IMR-90 (cell line): ENCODE data around the gene MIPEP. TPM values are rescaled to one million over a fixed set of nuclear protein-coding genes. Genes with fewer than 3 reads are reported as not detected.

Source experiments
- ATAC-seq: fragments of 200-7000 bp; cut with Tn5 transposase; 2 replicates; pipeline ENCODE4 v1.9.1; 2020; ENCODE audit warnings: low read depth, mild to moderate bottlenecking, moderate library complexity
- BruUV-seq: library from RNA; stranded (reverse); fragments of 400-500 nt; replicated peaks from 2 replicates; lab custom pipeline; 2021; lab: Mats Ljungman, UMichigan
- CTCF ChIA-PET: fragments of 300-600 bp; formaldehyde crosslinking; extraction: SDS; loops from one replicate; lab custom pipeline; 2021; ENCODE audit warnings: antibody characterized with exemption; lab: Yijun Ruan, JAX
- POLR2A ChIA-PET: fragments of 300-600 bp; sonication (Branson Sonifier 250); formaldehyde crosslinking; loops from one replicate; lab custom pipeline; 2022; ENCODE audit warnings: antibody characterized with exemption; ENCODE audit not compliant: unreplicated experiment; lab: Charles Lee
- DNase-seq: peaks from one replicate; pipeline ENCODE4 v3.0.0; 2013
- H2AFZ ChIP-seq: replicated peaks from 2 replicates; pipeline ENCODE3; 2013; ENCODE audit warnings: low read length, mild to moderate bottlenecking; ENCODE audit not compliant: poor library complexity
- H2AK5ac ChIP-seq: 2 replicates; pipeline ENCODE4 v1.6.1; 2013; ENCODE audit warnings: low read depth, low read length, inconsistent platforms
- H2AK9ac ChIP-seq: replicated peaks from 2 replicates; pipeline ENCODE3; 2013; ENCODE audit warnings: mild to moderate bottlenecking, low read depth, low read length, moderate library complexity; ENCODE audit not compliant: poor library complexity
- H2BK120ac ChIP-seq: 2 replicates; pipeline ENCODE4 v1.6.1; 2013; ENCODE audit warnings: low read depth, low read length, inconsistent platforms
- H2BK15ac ChIP-seq: 3 replicates; pipeline ENCODE4 v1.6.1; 2013; ENCODE audit warnings: low read depth, low read length, inconsistent platforms
- H2BK20ac ChIP-seq: 2 replicates; pipeline ENCODE4 v1.6.1; 2013; ENCODE audit warnings: low read depth, mild to moderate bottlenecking, inconsistent platforms, low read length, moderate library complexity
- H2BK5ac ChIP-seq: 2 replicates; pipeline ENCODE4 v1.6.1; 2013; ENCODE audit warnings: mild to moderate bottlenecking, low read depth, low read length, inconsistent platforms; ENCODE audit not compliant: poor library complexity, severe bottlenecking
- H3K14ac ChIP-seq: replicated peaks from 2 replicates; pipeline ENCODE4 v1.6.1; 2013; ENCODE audit warnings: low read depth, low read length, inconsistent platforms
- H3K18ac ChIP-seq: 2 replicates; pipeline ENCODE4 v1.6.1; 2013; ENCODE audit warnings: low read depth, low read length, control low read depth
- H3K23ac ChIP-seq: 2 replicates; pipeline ENCODE4 v1.6.1; 2013; ENCODE audit warnings: low read depth, low read length, inconsistent platforms
- H3K27ac ChIP-seq: 2 replicates; pipeline ENCODE4 v1.5.1; 2013; ENCODE audit warnings: mild to moderate bottlenecking, control low read depth, low read length; ENCODE audit not compliant: insufficient read depth
- H3K27me3 ChIP-seq: 2 replicates; pipeline ENCODE4 v1.6.1; 2013; ENCODE audit warnings: low read length; ENCODE audit not compliant: control insufficient read depth, insufficient read depth
- H3K36me3 ChIP-seq: 2 replicates; pipeline ENCODE4 v1.6.1; 2013; ENCODE audit warnings: low read length, mixed read lengths; ENCODE audit not compliant: control insufficient read depth, insufficient read depth
- H3K4ac ChIP-seq: 2 replicates; pipeline ENCODE4 v1.6.1; 2013; ENCODE audit warnings: low read depth, low read length, inconsistent platforms
- H3K4me1 ChIP-seq: 2 replicates; pipeline ENCODE4 v1.6.1; 2013; ENCODE audit warnings: low read length, mixed read lengths; ENCODE audit not compliant: control insufficient read depth, insufficient read depth
- H3K4me2 ChIP-seq: 2 replicates; pipeline ENCODE4 v1.6.1; 2013; ENCODE audit warnings: low read depth, mild to moderate bottlenecking, control low read depth, low read length, moderate library complexity
- H3K4me3 ChIP-seq: 2 replicates; pipeline ENCODE4 v1.5.1; 2013; ENCODE audit warnings: low read depth, mild to moderate bottlenecking, control low read depth, low read length, moderate library complexity; ENCODE audit not compliant: insufficient read depth
- H3K56ac ChIP-seq: 2 replicates; pipeline ENCODE4 v1.6.1; 2013; ENCODE audit warnings: low read length, inconsistent platforms; ENCODE audit not compliant: insufficient read depth; ENCODE audit errors: extremely low read depth
- H3K79me1 ChIP-seq, 2 experiments: 2 replicates each; pipeline ENCODE4 v1.6.1; 2013; ENCODE audit warnings: low read length in 2 of 2, inconsistent platforms in 1 of 2, low read depth in 1 of 2
- H3K9ac ChIP-seq: 2 replicates; pipeline ENCODE4 v1.6.1; 2013; ENCODE audit warnings: low read depth, low read length, control low read depth
- H3K9me1 ChIP-seq: 2 replicates; pipeline ENCODE4 v1.6.1; 2013; ENCODE audit warnings: low read length, inconsistent platforms; ENCODE audit not compliant: insufficient read depth
- H3K9me3 ChIP-seq: 2 replicates; pipeline ENCODE4 v1.6.1; 2013; ENCODE audit warnings: low read length; ENCODE audit not compliant: control insufficient read depth, insufficient read depth
- H4K20me1 ChIP-seq: 2 replicates; pipeline ENCODE4 v1.6.1; 2013; ENCODE audit warnings: low read length, inconsistent platforms; ENCODE audit not compliant: insufficient read depth
- H4K5ac ChIP-seq: 2 replicates; pipeline ENCODE4 v1.6.1; 2013; ENCODE audit warnings: mild to moderate bottlenecking, low read depth, low read length, control low read depth
- H4K8ac ChIP-seq, 2 experiments: 2 replicates each; pipeline ENCODE4 v1.6.1; 2013; ENCODE audit warnings: low read depth in 2 of 2, low read length in 2 of 2, control low read depth in 1 of 2, inconsistent platforms in 1 of 2
- H4K91ac ChIP-seq: 2 replicates; pipeline ENCODE4 v1.6.1; 2013; ENCODE audit warnings: low read depth, low read length, inconsistent platforms; ENCODE audit not compliant: insufficient read depth
- BHLHE40 ChIP-seq: fragments of 150-350 bp; IDR thresholded peaks from 2 replicates; pipeline ENCODE4 v1.6.1; 2016; ENCODE audit warnings: mild to moderate bottlenecking, low read depth, low read length
- CEBPB ChIP-seq: IDR thresholded peaks from 2 replicates; pipeline ENCODE4 v1.6.1; 2012; ENCODE audit warnings: low read depth, low read length, improper control_type of control experiment
- CHD1 ChIP-seq: IDR thresholded peaks from 2 replicates; pipeline ENCODE4 v1.6.1; 2012; ENCODE audit warnings: low read depth, low read length, improper control_type of control experiment
- CTCF ChIP-seq: conservative IDR thresholded peaks from 2 replicates; pipeline ENCODE4 v1.5.1; 2012; ENCODE audit warnings: mild to moderate bottlenecking, low read depth, low read length, improper control_type of control experiment
- ELK1 ChIP-seq: fragments of 150-350 bp; IDR thresholded peaks from 2 replicates; pipeline ENCODE4 v1.6.1; 2016; ENCODE audit warnings: low read depth, mild to moderate bottlenecking, low read length, moderate library complexity, borderline replicate concordance
- FOS ChIP-seq: fragments of 150-350 bp; IDR thresholded peaks from 2 replicates; pipeline ENCODE4 v1.6.1; 2016; ENCODE audit warnings: low read depth, low read length
- MAFK ChIP-seq: IDR thresholded peaks from 2 replicates; pipeline ENCODE4 v1.6.1; 2012; ENCODE audit warnings: low read depth, low read length, improper control_type of control experiment
- MAZ ChIP-seq: IDR thresholded peaks from 2 replicates; pipeline ENCODE4 v1.6.1; 2012; ENCODE audit warnings: low read depth, mild to moderate bottlenecking, low read length, improper control_type of control experiment, moderate library complexity, borderline replicate concordance
- MXI1 ChIP-seq: IDR thresholded peaks from 2 replicates; pipeline ENCODE4 v1.6.1; 2012; ENCODE audit warnings: low read depth, mild to moderate bottlenecking, low read length, moderate library complexity, borderline replicate concordance
- NFE2L2 ChIP-seq: fragments of 150-350 bp; IDR thresholded peaks from 2 replicates; pipeline ENCODE4 v1.6.1; 2016; ENCODE audit warnings: low read depth, mild to moderate bottlenecking, low read length
- POLR2A ChIP-seq: IDR thresholded peaks from 2 replicates; pipeline ENCODE4 v1.6.1; 2012; ENCODE audit warnings: mild to moderate bottlenecking, low read depth, low read length
- RAD21 ChIP-seq: IDR thresholded peaks from 2 replicates; pipeline ENCODE4 v1.6.1; 2012; ENCODE audit warnings: low read length, improper control_type of control experiment
- RCOR1 ChIP-seq: IDR thresholded peaks from 2 replicates; pipeline ENCODE4 v1.6.1; 2012; ENCODE audit warnings: mild to moderate bottlenecking, low read length, improper control_type of control experiment; ENCODE audit not compliant: insufficient replicate concordance
- RFX5 ChIP-seq: IDR thresholded peaks from 2 replicates; pipeline ENCODE4 v1.8.0; 2012; ENCODE audit warnings: low read depth, mild to moderate bottlenecking, low read length, moderate library complexity
- SMC3 ChIP-seq: fragments of 150-350 bp; IDR thresholded peaks from 2 replicates; pipeline ENCODE4 v1.6.1; 2016; ENCODE audit warnings: low read depth, mild to moderate bottlenecking, antibody characterized with exemption, low read length, moderate library complexity
- USF2 ChIP-seq: fragments of 150-350 bp; IDR thresholded peaks from 2 replicates; pipeline ENCODE4 v1.6.1; 2017; ENCODE audit warnings: mild to moderate bottlenecking, antibody characterized with exemption, low read length, low read depth
- WGBS, 2 experiments: methylation state at CpG; one replicate each; pipeline versions ENCODE4 v1.1.5 to v1.1.7; 2013; ENCODE audit warnings: missing lambda C conversion rate in 2 of 2; ENCODE audit not compliant: insufficient read length in 1 of 2; ENCODE audit errors: extremely low coverage in 2 of 2; 5-methylcytosine and 5-hydroxymethylcytosine counted together
- dilution Hi-C: fragments of 300-500 bp; cut with HindIII; formaldehyde crosslinking; loops from one replicate; pipeline ENCODE4 v1.14.3; 2018; ENCODE audit warnings: low sequenced_read_pairs; ENCODE audit not compliant: unreplicated experiment
- in situ Hi-C: fragments of 300-500 bp; cut with MboI; formaldehyde crosslinking; loops from 3 replicates; pipeline ENCODE4 v1.14.3; 2019; ENCODE audit warnings: low sequenced_read_pairs, inconsistent platforms, mixed read lengths
- intact Hi-C: fragments of 100-400 bp; cut with micrococcal nuclease; formaldehyde crosslinking; loops from 2 replicates; pipeline ENCODE4 v1.10.0; 2022
- polyA plus RNA-seq, 3 experiments: library from polyadenylated mRNA; depleted of rRNA; stranded (reverse); fragments of >200 nt; gene quantifications; 2 replicates each; pipeline ENCODE4 v1.2.3, GENCODE V29; 2012; ENCODE audit warnings: low replicate concordance in 1 of 3
- total RNA-seq: library from RNA; depleted of rRNA; stranded (reverse); fragments of >200 nt; gene quantifications from 2 replicates; pipeline ENCODE4 v1.2.3, GENCODE V29; 2012

Gene MIPEP
- total and polyA plus RNA-seq, 2 of the 4 experiments (the other 2 are of a cell fraction), result 15.0 to 21.5 TPM

GRCh38 chr13:23754997-23755396 is 134.2 kb downstream of the MIPEP start:
- H3K4me3 ChIP-seq, result no peak overlapping the region
- no peaks in the 10 kb centered on the region for H4K20me1 ChIP-seq
- peak overlapping the region; percentile 76 for H2AFZ ChIP-seq
- peak overlapping the region; percentile 87 for H2AK9ac ChIP-seq
- H4K5ac ChIP-seq, result peak overlapping the region; percentile 81
- H3K14ac ChIP-seq, result peak overlapping the region; percentile 97
- dilution Hi-C loops (no loop called here), intact Hi-C loops (loop anchor here (5.0 kb wide), 1 partner anchor 78 kb away; no protein-coding TSS in a partner anchor), in situ Hi-C loops (no loop called here)
- H3K23ac ChIP-seq, result peak overlapping the region; percentile 95
- DNase-seq (no peak), ATAC-seq (peak; percentile 2; the same call in 1 of the 2 replicates)
- H3K4ac ChIP-seq, result peak overlapping the region; percentile 99
- peak overlapping the region; percentile 77 to 93 for H4K8ac ChIP-seq
- peak overlapping the region; percentile 96 for H4K91ac ChIP-seq
- peak overlapping the region; percentile 85 for H2BK5ac ChIP-seq
- TF ChIP-seq MAZ, result no peak
- TF ChIP-seq MXI1, result no peak
- TF ChIP-seq CHD1, result no peak
- no peak for TF ChIP-seq RCOR1
- TF ChIP-seq CTCF, result no peak
- no peak for TF ChIP-seq NFE2L2
- no peak for TF ChIP-seq BHLHE40
- TF ChIP-seq ELK1, result no peak
- no peak for TF ChIP-seq SMC3
- TF ChIP-seq FOS, result no peak
- TF ChIP-seq RFX5, result no peak
- TF ChIP-seq POLR2A, result no peak
- TF ChIP-seq RAD21, result no peak
- TF ChIP-seq USF2, result no peak
- TF ChIP-seq MAFK, result no peak
- TF ChIP-seq CEBPB, result no peak
- peak overlapping the region; percentile 76 for H3K56ac ChIP-seq
- H3K9me3 ChIP-seq, result no peaks in the 10 kb centered on the region
- peak overlapping the region; percentile 95 for H2BK120ac ChIP-seq
- peak overlapping the region; percentile 97 for H2AK5ac ChIP-seq
- ChIA-PET POLR2A (interaction anchor here (1.2 kb wide), 1 partner anchor 47 kb away, joined by 3 read pairs; no protein-coding TSS in a partner anchor), CTCF (interaction anchor here (0.7 to 1.3 kb wide), 2 partner anchors 39 to 49 kb away, joined by 3 read pairs; no protein-coding TSS in a partner anchor)
- H3K27me3 ChIP-seq, result no peaks in the 10 kb centered on the region
- H2BK20ac ChIP-seq, result peak overlapping the region; percentile 95
- no CpG with 5 or more reads among the region's 2 CpGs for WGBS, 2 experiments
- peak overlapping the region; percentile 89 for H2BK15ac ChIP-seq
- H3K4me1 ChIP-seq, result peaks cover 30% of the 10 kb centered on the region
- peaks cover 16% of the 10 kb centered on the region for H3K9me1 ChIP-seq
- peak overlapping the region; percentile 94 for H3K27ac ChIP-seq
- no TSS peak for BruUV-seq
- peaks cover 6% of the 10 kb centered on the region; the same call in 1 of the 2 replicates for H3K36me3 ChIP-seq
- peak overlapping the region; percentile 14; the same call in 1 of the 2 replicates for H3K9ac ChIP-seq
- peak overlapping the region; percentile 93 for H3K18ac ChIP-seq
- H3K4me2 ChIP-seq, result peak overlapping the region; percentile 38; the same call in 1 of the 2 replicates
- H3K79me1 ChIP-seq, result peaks cover 0 to 7% of the 10 kb centered on the region in 2 experiments; a peak in 2 of 4 replicates
